Hepatocyte (in vitro differentiated cells): ENCODE measurements around the gene GRB10. TPM values are rescaled to one million over a fixed set of nuclear protein-coding genes. Genes with fewer than 3 reads are reported as not detected.

ENCODE experiments used
- DNase-seq: peaks from one replicate; pipeline ENCODE4 v3.0.0-alpha.2; 2016; ENCODE audit warnings: low spot score
- H2AFZ ChIP-seq: fragments of 200-600 bp; sonication (generic); 2 replicates; pipeline ENCODE4 v1.6.0; 2016; ENCODE audit warnings: antibody characterized with exemption, mild to moderate bottlenecking
- H3K27ac ChIP-seq: fragments of 200-600 bp; sonication (generic); 2 replicates; pipeline ENCODE4 v1.5.1; 2016; ENCODE audit warnings: mild to moderate bottlenecking
- H3K27me3 ChIP-seq: fragments of 200-600 bp; sonication (generic); 2 replicates; pipeline ENCODE4 v1.6.1; 2016
- H3K36me3 ChIP-seq: fragments of 200-600 bp; sonication (generic); replicated peaks from 2 replicates; pipeline ENCODE4 v1.5.1; 2016; ENCODE audit warnings: low read depth; ENCODE audit not compliant: insufficient read depth
- H3K4me1 ChIP-seq: fragments of 200-600 bp; sonication (generic); 2 replicates; pipeline ENCODE4 v1.5.1; 2016; ENCODE audit warnings: mild to moderate bottlenecking, moderate library complexity; ENCODE audit not compliant: insufficient read depth
- H3K4me2 ChIP-seq: fragments of 200-600 bp; sonication (generic); 2 replicates; pipeline ENCODE4 v1.6.0; 2016
- H3K4me3 ChIP-seq: fragments of 200-600 bp; sonication (generic); 2 replicates; pipeline ENCODE4 v1.5.1; 2016; ENCODE audit warnings: mild to moderate bottlenecking
- H3K79me2 ChIP-seq: fragments of 200-600 bp; sonication (generic); 2 replicates; pipeline ENCODE4 v1.6.0; 2017; ENCODE audit warnings: mild to moderate bottlenecking
- H3K9me2 ChIP-seq: fragments of 200-600 bp; sonication (generic); replicated peaks from 2 replicates; pipeline ENCODE4 v1.6.0; 2017; ENCODE audit warnings: mild to moderate bottlenecking; ENCODE audit not compliant: insufficient read depth
- H3K9me3 ChIP-seq: fragments of 200-600 bp; sonication (generic); 2 replicates; pipeline ENCODE4 v1.5.1; 2016; ENCODE audit warnings: low read depth, mild to moderate bottlenecking
- H4K20me1 ChIP-seq: fragments of 200-600 bp; sonication (generic); 2 replicates; pipeline ENCODE4 v1.6.0; 2016; ENCODE audit warnings: mild to moderate bottlenecking; ENCODE audit not compliant: insufficient read depth, poor library complexity, severe bottlenecking
- EZH2 ChIP-seq: fragments of 200-600 bp; sonication (generic); IDR thresholded peaks from 2 replicates; pipeline ENCODE4 v1.6.1; 2016; ENCODE audit warnings: antibody characterized with exemption, mild to moderate bottlenecking, borderline replicate concordance
- EZH2phosphoT487 ChIP-seq: fragments of 200-600 bp; sonication (generic); IDR thresholded peaks from one replicate; pipeline ENCODE4 v1.6.1; 2018; ENCODE audit warnings: antibody characterized with exemption, mild to moderate bottlenecking, low read depth, moderate library complexity; ENCODE audit not compliant: unreplicated experiment, severe bottlenecking
- WGBS: methylation state at CpG from one replicate; pipeline ENCODE4 v1.1.6; 2016; ENCODE audit warnings: low lambda C conversion rate; ENCODE audit errors: missing lambda C conversion rate; 5-methylcytosine and 5-hydroxymethylcytosine counted together
- polyA plus RNA-seq: library from polyadenylated mRNA; unstranded; fragments of >200 nt; fragmentation: Nextera tagmentation; extraction: Ambion mirVana; gene quantifications from 2 replicates; pipeline ENCODE4 v1.2.1, GENCODE V29; 2016
- total RNA-seq: library from RNA; depleted of rRNA; stranded (reverse); fragments of >200 nt; gene quantifications from 2 replicates; pipeline ENCODE4 v1.2.3, GENCODE V29; 2014
- TF ChIP-seq, protein P1 (sequence below): fragments of 200-600 bp; sonication (generic); IDR thresholded peaks from 2 replicates; pipeline ENCODE4 v1.5.1; 2016; ENCODE audit warnings: antibody characterized with exemption, mild to moderate bottlenecking; ENCODE audit not compliant: poor library complexity

Gene GRB10
- total and polyA plus RNA-seq, 2 experiments from 2014 or later = 47.6 to 65.9 TPM

DNA sequence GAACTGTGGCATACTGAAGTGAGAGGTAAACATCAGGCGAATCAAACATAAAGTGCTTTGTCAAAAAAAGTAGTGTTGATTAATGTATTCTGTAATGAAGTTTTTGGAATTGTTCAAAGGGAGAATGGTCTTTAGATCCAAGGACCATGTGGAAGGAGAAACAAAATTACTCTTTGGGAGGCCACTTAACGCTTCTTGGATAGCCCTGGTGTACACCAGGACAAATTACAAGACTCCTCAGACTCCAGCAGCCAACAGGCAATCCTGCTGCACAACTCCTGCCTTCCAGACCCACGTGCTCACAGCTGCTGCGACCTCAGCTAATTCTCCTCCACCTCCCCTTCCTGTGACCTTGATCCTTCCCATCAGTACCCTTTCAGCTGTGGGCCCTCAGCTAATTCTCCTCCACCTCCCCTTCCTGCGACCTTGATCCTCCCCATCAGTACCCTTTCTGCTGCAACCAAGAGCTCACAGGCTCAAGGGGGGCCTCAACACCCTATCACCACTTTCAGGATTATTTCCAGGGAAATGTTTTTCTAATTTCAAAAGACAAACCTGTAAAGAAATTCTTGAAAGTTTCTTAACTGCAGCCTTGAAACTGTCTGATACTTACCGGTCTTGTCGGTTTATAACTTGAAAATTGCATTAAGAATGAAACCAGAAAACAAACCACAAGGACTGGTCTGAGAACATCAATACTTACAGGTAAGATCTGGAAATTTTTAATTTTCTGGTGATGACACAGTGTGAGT, 187.8 kb downstream of the GRB10 start:
- H3K9me3 ChIP-seq = no peaks in the 10 kb centered on the region
- H3K4me2 ChIP-seq = no peak overlapping the region
- TF ChIP-seq, protein P1, sequence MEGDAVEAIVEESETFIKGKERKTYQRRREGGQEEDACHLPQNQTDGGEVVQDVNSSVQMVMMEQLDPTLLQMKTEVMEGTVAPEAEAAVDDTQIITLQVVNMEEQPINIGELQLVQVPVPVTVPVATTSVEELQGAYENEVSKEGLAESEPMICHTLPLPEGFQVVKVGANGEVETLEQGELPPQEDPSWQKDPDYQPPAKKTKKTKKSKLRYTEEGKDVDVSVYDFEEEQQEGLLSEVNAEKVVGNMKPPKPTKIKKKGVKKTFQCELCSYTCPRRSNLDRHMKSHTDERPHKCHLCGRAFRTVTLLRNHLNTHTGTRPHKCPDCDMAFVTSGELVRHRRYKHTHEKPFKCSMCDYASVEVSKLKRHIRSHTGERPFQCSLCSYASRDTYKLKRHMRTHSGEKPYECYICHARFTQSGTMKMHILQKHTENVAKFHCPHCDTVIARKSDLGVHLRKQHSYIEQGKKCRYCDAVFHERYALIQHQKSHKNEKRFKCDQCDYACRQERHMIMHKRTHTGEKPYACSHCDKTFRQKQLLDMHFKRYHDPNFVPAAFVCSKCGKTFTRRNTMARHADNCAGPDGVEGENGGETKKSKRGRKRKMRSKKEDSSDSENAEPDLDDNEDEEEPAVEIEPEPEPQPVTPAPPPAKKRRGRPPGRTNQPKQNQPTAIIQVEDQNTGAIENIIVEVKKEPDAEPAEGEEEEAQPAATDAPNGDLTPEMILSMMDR = no peak
- TF ChIP-seq EZH2phosphoT487 (no peak), EZH2 (no peak)
- DNase-seq = no peak
- no peaks in the 10 kb centered on the region for H3K36me3 ChIP-seq
- no peaks in the 10 kb centered on the region for H3K79me2 ChIP-seq
- 87% methylated on average over 7 of the region's 7 CpGs for WGBS
- no peaks in the 10 kb centered on the region for H3K4me1 ChIP-seq
- H2AFZ ChIP-seq = no peak overlapping the region
- H3K4me3 ChIP-seq = no peak overlapping the region
- no peaks in the 10 kb centered on the region for H3K9me2 ChIP-seq
- no peaks in the 10 kb centered on the region for H4K20me1 ChIP-seq
- H3K27me3 ChIP-seq = no peaks in the 10 kb centered on the region
- H3K27ac ChIP-seq = no peak overlapping the region

DNA sequence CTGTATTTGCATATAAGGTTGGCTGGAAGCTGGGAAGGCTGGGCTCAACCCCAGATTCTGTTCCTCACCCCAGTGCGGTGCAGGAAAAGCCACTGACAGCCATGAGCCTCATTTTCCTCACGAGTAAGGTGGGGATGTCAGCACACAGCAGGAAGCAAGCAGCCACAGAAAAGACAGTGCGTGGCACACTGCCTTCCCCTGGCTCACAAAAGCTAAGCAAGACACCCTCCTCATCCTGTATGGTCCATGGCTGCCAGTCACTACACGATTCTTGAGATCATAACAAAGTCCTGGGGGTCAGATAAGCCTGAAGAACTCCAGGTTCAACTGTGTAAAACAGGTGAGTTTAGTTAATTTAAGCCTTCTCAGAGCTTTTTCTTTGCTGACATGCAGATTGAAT, 188.6 kb downstream of the GRB10 start:
- H3K4me2 ChIP-seq = no peak overlapping the region
- no peak overlapping the region for H2AFZ ChIP-seq
- DNase-seq = no peak
- H4K20me1 ChIP-seq = no peaks in the 10 kb centered on the region
- TF ChIP-seq EZH2 (no peak), EZH2phosphoT487 (no peak)
- TF ChIP-seq, protein P1 = no peak
- no peaks in the 10 kb centered on the region for H3K4me1 ChIP-seq
- H3K27me3 ChIP-seq = no peaks in the 10 kb centered on the region
- H3K36me3 ChIP-seq = no peaks in the 10 kb centered on the region
- 93% methylated on average over 4 of the region's 4 CpGs for WGBS
- no peaks in the 10 kb centered on the region for H3K9me2 ChIP-seq
- no peaks in the 10 kb centered on the region for H3K79me2 ChIP-seq
- H3K9me3 ChIP-seq = no peaks in the 10 kb centered on the region
- no peak overlapping the region for H3K4me3 ChIP-seq
- no peak overlapping the region for H3K27ac ChIP-seq

DNA sequence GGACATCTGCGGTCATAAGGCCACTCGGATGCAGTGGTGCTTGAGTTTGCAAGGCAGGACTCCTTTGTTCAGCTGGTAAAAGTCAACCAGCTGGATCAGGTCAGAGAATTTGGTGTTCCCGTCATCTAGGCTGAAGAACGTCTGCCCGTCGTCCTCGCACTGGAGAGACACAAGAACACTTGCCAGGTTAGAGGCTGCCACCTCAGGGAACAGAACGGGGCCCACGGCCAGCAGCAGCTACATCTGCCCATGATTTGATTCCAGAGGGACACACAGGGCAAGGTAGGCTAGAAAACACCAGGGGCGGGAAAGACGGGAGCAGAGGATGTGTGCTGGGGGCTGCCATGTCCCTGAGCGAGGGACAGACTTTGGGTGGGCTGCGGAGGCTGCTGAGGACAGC, 189.8 kb downstream of the GRB10 start:
- no peaks in the 10 kb centered on the region for H4K20me1 ChIP-seq
- no peaks in the 10 kb centered on the region for H3K4me1 ChIP-seq
- DNase-seq = no peak
- no peaks in the 10 kb centered on the region for H3K27me3 ChIP-seq
- no peak overlapping the region for H3K4me3 ChIP-seq
- WGBS = 97% methylated on average over 13 of the region's 13 CpGs
- H3K9me2 ChIP-seq = no peaks in the 10 kb centered on the region
- TF ChIP-seq EZH2phosphoT487 (no peak), EZH2 (no peak)
- TF ChIP-seq, protein P1 = no peak
- no peaks in the 10 kb centered on the region for H3K36me3 ChIP-seq
- no peak overlapping the region for H2AFZ ChIP-seq
- no peak overlapping the region for H3K27ac ChIP-seq
- H3K4me2 ChIP-seq = no peak overlapping the region
- no peaks in the 10 kb centered on the region for H3K9me3 ChIP-seq
- no peaks in the 10 kb centered on the region for H3K79me2 ChIP-seq
